AG04449 (cell line): ENCODE measurements around the gene ZNF397.

Experiments used
- CTCF ChIA-PET: fragments of 350-600 bp; formaldehyde crosslinking; extraction: SDS; loops from one replicate; lab custom pipeline; 2021; ENCODE audit warnings: antibody characterized with exemption; lab: Yijun Ruan, JAX
- POLR2A ChIA-PET: fragments of 400-600, 350-600 bp; formaldehyde crosslinking; extraction: SDS; loops from one replicate; lab custom pipeline; 2020; ENCODE audit warnings: antibody characterized with exemption, inconsistent platforms; lab: Yijun Ruan, JAX
- DNase-seq: peaks from one replicate; pipeline ENCODE4 v3.0.0-alpha.2; 2010; ENCODE audit warnings: low read depth, low spot score
- H3K4me3 ChIP-seq: 2 replicates; pipeline ENCODE4 v1.5.1; 2011; ENCODE audit warnings: low read depth, mild to moderate bottlenecking, control low read depth, low read length
- TF ChIP-seq, protein P1 (sequence below): IDR thresholded peaks from one replicate; pipeline ENCODE4 v1.5.1; 2011; ENCODE audit warnings: mild to moderate bottlenecking, moderate library complexity, low read length, control low read depth, inconsistent platforms; ENCODE audit not compliant: insufficient read depth; ENCODE audit errors: missing control alignments

The ZNF397 gene

GRCh38 chr18:35244671-35245070 is 3.8 kb downstream of the ZNF397 start:
- no peak overlapping the region for H3K4me3 ChIP-seq
- CTCF ChIA-PET: interaction anchor here (1.4 kb wide), 1 partner anchor 13 kb away, joined by 3 read pairs; no protein-coding TSS in a partner anchor
- POLR2A ChIA-PET: no interaction called here
- DNase-seq: no peak
- TF ChIP-seq, protein P1, sequence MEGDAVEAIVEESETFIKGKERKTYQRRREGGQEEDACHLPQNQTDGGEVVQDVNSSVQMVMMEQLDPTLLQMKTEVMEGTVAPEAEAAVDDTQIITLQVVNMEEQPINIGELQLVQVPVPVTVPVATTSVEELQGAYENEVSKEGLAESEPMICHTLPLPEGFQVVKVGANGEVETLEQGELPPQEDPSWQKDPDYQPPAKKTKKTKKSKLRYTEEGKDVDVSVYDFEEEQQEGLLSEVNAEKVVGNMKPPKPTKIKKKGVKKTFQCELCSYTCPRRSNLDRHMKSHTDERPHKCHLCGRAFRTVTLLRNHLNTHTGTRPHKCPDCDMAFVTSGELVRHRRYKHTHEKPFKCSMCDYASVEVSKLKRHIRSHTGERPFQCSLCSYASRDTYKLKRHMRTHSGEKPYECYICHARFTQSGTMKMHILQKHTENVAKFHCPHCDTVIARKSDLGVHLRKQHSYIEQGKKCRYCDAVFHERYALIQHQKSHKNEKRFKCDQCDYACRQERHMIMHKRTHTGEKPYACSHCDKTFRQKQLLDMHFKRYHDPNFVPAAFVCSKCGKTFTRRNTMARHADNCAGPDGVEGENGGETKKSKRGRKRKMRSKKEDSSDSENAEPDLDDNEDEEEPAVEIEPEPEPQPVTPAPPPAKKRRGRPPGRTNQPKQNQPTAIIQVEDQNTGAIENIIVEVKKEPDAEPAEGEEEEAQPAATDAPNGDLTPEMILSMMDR: no peak

GRCh38 chr18:35245719-35246317 is 5.0 kb downstream of the ZNF397 start:
- CTCF ChIA-PET: interaction anchor here (1.4 to 1.9 kb wide), 3 partner anchors 14 to 139 kb away, joined by 3 to 7 read pairs (median 3); no protein-coding TSS in a partner anchor
- no peak for DNase-seq
- TF ChIP-seq, protein P1: no peak
- no peak overlapping the region for H3K4me3 ChIP-seq
- POLR2A ChIA-PET: no interaction called here

GRCh38 chr18:35246831-35247230 is 6.0 kb downstream of the ZNF397 start:
- H3K4me3 ChIP-seq: no peak overlapping the region
- POLR2A ChIA-PET: no interaction called here
- TF ChIP-seq, protein P1: no peak
- no peak for DNase-seq
- CTCF ChIA-PET: interaction anchor here (1.4 to 1.9 kb wide), 2 partner anchors 15 to 108 kb away, joined by 3 to 7 read pairs; no protein-coding TSS in a partner anchor

- no peak overlapping the region for H3K4me3 ChIP-seq
- ChIA-PET POLR2A (no interaction called here), CTCF (no interaction called here)
- TF ChIP-seq, protein P1: no peak
- DNase-seq: no peak
Observed at GRCh38 chr18:35247412-35248249, 6.8 kb downstream of the ZNF397 start.

DNA sequence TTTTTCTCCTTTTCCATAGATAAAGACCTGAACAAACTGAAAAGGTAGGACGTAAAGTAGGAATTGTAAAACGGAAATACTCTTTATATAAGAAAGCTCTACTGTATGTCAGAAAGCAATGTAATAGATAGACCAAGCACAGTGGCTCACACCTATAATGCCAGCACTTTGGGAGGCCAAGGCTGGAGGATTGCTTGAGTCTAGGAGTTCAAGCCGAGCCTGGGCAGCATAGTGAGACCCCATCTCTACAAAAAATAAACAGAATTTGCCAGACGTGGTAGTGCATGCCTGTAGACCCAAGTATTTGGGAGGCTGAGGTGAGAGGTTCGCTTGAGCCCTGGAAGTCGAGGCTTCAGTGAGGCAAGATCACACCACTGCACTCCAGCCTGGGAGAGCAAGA is 7.6 kb downstream of the ZNF397 start:
- TF ChIP-seq, protein P1: no peak
- no peak for DNase-seq
- ChIA-PET CTCF (no interaction called here), POLR2A (no interaction called here)
- H3K4me3 ChIP-seq: no peak overlapping the region

GRCh38 chr18:35252466-35252865 is 11.6 kb downstream of the ZNF397 start:
- no peak overlapping the region for H3K4me3 ChIP-seq
- POLR2A ChIA-PET: no interaction called here
- TF ChIP-seq, protein P1: no peak
- CTCF ChIA-PET: no interaction called here
- no peak for DNase-seq
